ENCODE data around the gene HOXB3. TPM values are rescaled to one million over a fixed set of nuclear protein-coding genes. Genes with fewer than 3 reads are reported as not detected.
A peak's percentile ranks its signal among the peaks of the same experiment; 100 is the strongest.

HOXB3 gene
- total RNA-seq, 2 donors from 2014 or later, result 26.8 to 33.3 TPM

DNA sequence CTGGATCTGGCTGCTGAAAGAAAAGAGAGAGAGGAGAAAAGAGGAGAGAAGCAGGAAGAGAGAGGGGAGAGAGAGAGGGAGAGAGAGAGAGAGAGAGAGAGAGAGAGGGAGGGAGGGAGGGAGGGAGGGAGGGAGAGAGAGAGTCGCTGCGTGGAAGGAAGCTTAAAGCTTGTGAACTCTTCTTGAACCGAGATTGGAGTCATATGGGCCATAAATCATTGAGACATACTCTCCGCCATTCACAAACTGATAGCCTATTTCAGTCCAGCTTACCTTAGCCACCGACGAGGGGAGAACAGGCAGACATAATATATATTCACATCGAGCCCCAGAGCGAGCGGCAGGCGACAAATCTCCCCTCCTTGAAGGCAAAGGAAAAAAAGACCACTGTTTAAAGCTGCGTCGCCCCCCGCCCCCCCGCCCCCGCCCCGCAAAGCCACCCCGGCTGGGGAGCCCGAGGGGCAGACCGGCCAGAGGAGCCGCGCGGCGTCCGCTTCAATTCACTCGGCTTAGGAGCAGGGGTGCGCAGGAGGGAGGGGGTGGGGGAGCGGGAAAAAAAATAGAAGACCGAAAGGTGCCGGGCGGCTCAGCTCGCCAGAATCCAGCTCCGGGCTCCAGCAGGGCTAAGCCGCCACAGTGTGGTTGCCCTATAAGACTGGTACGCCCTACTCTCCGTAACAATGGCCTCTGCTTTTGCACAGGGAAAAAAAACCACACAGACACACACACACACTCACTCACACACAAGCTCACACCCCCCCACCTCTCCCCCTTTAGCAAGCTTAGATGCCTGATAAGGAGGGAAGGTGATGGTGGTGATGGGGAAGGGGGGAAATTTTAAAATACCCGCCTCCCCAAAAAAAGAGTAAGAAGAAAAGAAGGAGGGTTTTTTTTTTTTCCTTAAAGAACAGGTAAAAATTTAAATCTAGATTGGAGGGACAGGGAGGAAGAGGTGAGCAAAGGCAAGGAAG lies 34.5 kb downstream of the HOXB3 start:
- peak overlapping the region; percentile 91 to 96 for H3K27ac ChIP-seq
- TF ChIP-seq, protein P1, sequence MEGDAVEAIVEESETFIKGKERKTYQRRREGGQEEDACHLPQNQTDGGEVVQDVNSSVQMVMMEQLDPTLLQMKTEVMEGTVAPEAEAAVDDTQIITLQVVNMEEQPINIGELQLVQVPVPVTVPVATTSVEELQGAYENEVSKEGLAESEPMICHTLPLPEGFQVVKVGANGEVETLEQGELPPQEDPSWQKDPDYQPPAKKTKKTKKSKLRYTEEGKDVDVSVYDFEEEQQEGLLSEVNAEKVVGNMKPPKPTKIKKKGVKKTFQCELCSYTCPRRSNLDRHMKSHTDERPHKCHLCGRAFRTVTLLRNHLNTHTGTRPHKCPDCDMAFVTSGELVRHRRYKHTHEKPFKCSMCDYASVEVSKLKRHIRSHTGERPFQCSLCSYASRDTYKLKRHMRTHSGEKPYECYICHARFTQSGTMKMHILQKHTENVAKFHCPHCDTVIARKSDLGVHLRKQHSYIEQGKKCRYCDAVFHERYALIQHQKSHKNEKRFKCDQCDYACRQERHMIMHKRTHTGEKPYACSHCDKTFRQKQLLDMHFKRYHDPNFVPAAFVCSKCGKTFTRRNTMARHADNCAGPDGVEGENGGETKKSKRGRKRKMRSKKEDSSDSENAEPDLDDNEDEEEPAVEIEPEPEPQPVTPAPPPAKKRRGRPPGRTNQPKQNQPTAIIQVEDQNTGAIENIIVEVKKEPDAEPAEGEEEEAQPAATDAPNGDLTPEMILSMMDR (IDR thresholded peaks at IDR 0.05), result no peak
- ATAC-seq (ENCODE audit: insufficient number of reproducible peaks, low FRiP score, low read depth), result no peak
- no peak for DNase-seq (ENCODE audit: low spot score)
- no peaks in the 10 kb centered on the region for H3K27me3 ChIP-seq (replicated peaks; ENCODE audit: insufficient read depth)
- H3K36me3 ChIP-seq, result peaks cover 5% of the 10 kb centered on the region
- no peaks in the 10 kb centered on the region for H3K9me3 ChIP-seq
- H3K4me3 ChIP-seq, result peak overlapping the region; percentile 84
- peaks cover 45 to 77% of the 10 kb centered on the region in 2 donors for H3K4me1 ChIP-seq (ENCODE audit: control insufficient read depth in 1 of 2, low read depth in 2 of 2)

DNA sequence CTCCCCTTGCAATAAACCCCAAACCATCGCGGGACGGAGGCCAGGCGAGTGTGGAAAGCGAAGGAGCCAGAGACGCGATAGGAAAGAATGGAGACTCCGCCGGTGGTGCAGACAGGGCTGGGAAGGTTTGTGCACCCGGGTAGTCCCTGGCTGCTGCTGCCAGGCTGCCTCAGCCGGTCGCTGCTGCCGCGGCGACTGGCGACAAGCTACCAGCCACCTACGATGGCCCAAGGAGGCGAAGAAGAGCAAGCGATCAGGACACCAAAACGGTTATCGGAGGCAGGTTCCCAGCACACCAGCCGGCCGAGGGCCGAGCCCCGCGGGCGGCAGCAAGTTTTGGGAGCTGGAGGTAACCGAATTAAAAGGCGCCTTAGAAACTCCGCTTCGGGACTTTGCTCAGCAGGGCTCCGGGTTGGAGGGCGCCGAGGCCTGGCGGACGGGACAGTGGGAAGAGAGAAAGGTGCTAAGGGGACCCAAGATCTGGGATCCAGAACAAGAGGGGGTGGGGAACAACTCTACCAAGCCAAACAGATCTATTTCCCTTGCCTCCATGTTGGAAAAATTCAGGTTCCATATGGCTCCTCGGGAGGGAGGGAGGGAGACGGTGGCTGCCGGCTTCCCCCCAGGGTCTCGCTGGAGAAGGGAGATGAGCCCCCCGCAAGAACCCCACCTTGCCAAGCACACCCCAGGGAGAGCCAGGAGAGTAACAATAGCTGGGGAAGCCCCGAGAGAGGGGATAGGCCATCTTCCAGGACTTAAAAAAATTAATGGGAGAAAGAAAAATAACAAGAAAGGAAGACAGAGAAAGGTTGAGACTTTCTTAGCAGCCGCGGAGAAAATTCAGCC lies 35.4 kb downstream of the HOXB3 start:
- no peaks in the 10 kb centered on the region for H3K27me3 ChIP-seq (replicated peaks; ENCODE audit: insufficient read depth)
- no peaks in the 10 kb centered on the region for H3K9me3 ChIP-seq
- H3K4me1 ChIP-seq (ENCODE audit: control insufficient read depth in 1 of 2, low read depth in 2 of 2), result peaks cover 41 to 77% of the 10 kb centered on the region in 2 donors
- TF ChIP-seq, protein P1 (IDR thresholded peaks at IDR 0.05), result no peak
- ATAC-seq (ENCODE audit: insufficient number of reproducible peaks, low FRiP score, low read depth), result no peak
- H3K4me3 ChIP-seq, result peak overlapping the region; percentile 84
- H3K36me3 ChIP-seq, result peaks cover 9% of the 10 kb centered on the region
- peak overlapping the region; percentile 91 to 96 for H3K27ac ChIP-seq
- DNase-seq (ENCODE audit: low spot score), result no peak

DNA sequence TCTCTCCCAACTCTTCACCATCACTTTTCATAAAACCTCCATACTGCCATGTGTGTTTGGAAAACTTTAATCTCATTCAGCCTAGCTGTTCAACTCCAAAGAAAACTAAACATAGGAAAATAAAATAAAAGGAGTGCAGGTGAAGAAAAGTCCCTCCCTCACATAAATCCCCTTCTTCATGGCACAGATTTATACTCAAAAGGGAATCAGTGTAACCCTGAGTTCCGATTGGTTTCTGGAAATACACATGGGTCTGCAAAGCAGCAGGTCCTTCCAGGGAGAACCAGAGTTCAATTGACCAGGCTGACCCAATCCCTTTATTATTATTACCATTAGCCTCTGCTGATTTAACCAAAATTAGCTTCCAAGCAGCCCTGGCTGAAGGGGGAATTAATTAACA lies 36.2 kb downstream of the HOXB3 start:
- H3K4me3 ChIP-seq, result peak overlapping the region; percentile 84
- peak overlapping the region; percentile 91 to 96 for H3K27ac ChIP-seq
- DNase-seq (ENCODE audit: low spot score) (no peak), ATAC-seq (ENCODE audit: insufficient number of reproducible peaks, low FRiP score, low read depth) (no peak)
- H3K27me3 ChIP-seq (replicated peaks; ENCODE audit: insufficient read depth), result no peaks in the 10 kb centered on the region
- TF ChIP-seq, protein P1 (IDR thresholded peaks at IDR 0.05), result no peak
- H3K4me1 ChIP-seq (ENCODE audit: control insufficient read depth in 1 of 2, low read depth in 2 of 2), result peaks cover 43 to 72% of the 10 kb centered on the region in 2 donors
- no peaks in the 10 kb centered on the region for H3K9me3 ChIP-seq
- peaks cover 9% of the 10 kb centered on the region for H3K36me3 ChIP-seq

DNA sequence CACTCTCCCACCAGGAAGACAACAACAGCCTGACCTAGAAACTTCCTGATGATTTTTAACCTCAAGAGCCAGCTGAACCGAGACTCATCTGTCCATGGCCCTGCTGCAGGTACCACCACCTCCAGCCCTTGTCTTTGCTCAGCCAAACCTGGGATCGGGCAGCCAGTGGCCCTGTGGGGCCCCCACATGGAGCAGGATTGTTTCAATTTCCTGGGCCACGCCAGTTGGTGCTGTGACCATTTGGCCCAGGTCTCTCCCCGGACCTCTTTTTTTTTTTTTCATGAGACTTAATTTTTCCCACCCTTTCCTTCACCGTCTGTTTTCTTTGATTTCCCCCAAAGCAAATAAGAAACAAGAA lies 36.9 kb downstream of the HOXB3 start:
- Histone ChIP-seq H3K36me3 (peaks cover 9% of the 10 kb centered on the region), H3K4me1 (ENCODE audit: control insufficient read depth in 1 of 2, low read depth in 2 of 2) (peaks cover 45 to 72% of the 10 kb centered on the region in 2 donors), H3K27ac (peak overlapping the region; percentile 91 to 96), H3K4me3 (peak overlapping the region; percentile 84), H3K9me3 (no peaks in the 10 kb centered on the region), H3K27me3 (replicated peaks; ENCODE audit: insufficient read depth) (no peaks in the 10 kb centered on the region)
- ATAC-seq (ENCODE audit: insufficient number of reproducible peaks, low FRiP score, low read depth), result no peak
- DNase-seq (ENCODE audit: low spot score), result no peak
- TF ChIP-seq, protein P1 (IDR thresholded peaks at IDR 0.05), result no peak

Data from thoracic aorta (tissue), 2 donors.